NCI-H82 (cell line): ENCODE data around the gene SCAPER.
A peak's percentile ranks its signal among the peaks of the same experiment; 100 is the strongest.

Experiments used
- DNase-seq: peaks from one replicate; lab custom pipeline; 2025; lab: John Stamatoyannopoulos, UW

Gene SCAPER

DNA sequence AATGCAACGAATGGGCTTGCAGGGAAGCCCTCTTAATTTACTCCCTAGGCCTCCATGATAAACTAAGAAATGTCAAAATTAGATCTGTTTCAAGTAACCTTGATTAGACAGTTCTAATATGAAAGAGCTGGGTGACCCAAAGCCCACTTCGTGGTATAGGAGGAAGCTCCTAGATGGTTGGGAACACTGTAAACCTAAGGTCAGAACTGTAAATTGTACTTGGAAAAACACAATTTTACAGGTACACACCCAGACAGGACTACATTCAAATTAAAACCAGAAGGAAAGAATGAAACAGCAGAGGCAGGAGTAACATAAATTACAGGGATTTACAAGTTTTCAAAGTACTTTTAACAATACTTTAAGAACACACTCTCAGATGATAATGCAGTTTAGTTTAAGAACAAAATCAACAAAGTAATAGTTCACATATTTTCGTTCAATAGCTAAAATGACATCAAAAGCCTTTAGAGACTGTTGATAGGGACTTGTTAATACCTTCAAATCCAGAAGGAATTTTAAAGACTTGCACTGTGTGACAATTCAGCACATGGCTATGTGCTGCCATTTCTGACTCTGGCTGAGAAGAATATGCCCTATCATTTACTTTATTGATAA, 550.2 kb downstream of the SCAPER start:
- DNase-seq = no peak

DNA sequence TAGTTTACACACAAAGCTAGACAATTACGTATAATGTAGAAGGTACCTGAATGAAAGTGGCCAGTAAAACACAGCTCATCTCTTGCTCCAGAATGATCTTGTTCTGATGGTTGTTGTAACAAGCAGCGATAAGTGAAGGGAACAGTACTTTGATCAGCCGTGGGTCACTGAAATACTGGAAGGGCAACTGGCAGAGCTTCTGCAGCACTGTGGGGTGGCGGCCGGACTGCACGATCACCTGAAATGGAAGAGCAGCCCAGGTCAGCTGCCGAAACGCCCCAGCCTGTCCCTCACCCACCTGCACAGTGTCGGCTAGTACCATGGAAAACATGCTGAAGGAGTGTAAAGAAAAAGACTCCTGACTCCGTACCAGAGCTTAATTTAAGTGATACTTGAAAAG, 551.2 kb downstream of the SCAPER start:
- no peak for DNase-seq

DNA sequence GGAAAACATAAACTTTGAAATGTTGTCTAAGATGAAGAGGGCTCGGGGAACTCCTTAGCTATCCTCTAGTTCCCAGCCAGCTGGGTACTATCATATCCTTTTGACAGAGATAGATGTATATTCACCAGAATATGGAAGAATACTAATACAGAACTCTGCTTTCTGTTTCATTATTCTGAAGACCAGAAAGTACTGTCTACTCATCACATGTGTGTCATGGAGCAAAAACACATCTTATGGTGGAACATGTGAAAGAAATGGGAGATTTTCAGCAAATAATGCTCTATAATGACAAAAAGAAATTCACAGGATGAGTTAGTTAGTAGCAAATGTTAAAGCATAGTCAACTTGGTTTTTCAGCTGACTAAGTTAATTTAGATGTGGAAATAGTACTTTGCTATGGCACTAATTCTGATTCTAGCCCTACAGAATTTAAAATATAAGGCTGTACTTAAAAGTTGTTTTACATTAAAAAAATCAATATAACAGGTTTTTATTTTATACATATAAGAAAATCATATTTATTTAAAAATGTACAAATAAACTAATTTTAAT, 552.0 kb downstream of the SCAPER start:
- DNase-seq = no peak

DNA sequence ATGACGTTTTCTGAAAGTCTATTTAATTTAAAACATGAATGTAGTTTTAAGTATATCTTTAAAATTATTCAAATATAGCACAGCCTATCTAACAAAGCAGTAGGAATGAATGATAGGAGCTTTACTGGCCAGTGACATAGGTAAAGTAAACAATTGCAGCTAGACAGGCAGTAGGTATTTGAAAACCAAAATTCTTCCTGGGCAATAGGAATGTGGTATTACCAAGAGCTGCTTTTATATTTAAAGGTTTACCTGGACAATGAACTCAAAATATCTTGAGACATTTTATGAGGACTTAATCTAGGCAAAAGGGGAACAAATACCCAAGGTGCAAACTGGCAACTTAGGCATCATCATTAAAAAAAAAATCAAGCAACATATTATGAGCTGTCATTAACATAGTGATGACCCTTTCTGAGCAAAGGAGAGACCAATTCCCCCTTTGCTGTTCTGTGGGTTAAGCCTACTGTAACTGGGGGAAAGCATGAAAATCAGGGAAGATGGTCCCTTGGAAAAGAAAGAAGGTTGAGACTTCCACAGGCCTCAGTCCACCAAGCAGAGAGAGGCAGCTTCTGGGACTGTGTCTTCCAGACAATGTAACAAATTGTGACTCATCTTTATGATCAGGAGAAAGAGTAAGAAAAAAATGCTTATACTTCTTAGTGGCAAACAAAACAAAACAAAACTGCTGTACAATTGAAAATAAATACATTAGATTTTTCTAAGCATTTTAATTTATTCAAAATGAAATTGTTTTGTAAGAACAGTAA, 555.7 kb downstream of the SCAPER start:
- no peak for DNase-seq

DNA sequence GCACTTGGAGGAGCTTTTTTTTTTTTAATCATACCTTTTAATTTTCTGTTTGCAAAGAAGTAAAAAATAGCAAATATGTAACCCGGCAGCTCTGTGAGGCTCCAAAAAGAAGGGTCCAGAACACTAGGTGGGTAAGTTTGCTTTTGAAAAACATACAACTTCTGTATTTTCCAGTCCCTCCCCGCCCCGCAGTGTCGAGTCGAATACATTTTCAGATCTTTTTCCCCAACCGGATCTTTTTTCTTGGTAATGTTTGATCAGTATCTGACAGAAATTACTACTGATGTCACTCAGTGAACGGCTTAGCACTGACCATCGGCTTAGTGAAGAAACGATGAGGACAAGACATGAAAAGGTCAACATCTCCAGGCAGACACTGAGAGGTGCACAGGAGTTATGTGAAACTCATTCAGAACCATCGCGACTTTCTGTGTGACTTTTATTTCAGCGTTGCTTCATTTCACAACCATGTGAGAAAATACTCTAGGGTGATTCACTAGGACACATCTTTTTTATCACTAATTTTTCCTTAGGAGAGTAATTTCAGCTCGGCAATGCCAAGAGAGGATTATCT, 557.6 kb downstream of the SCAPER start:
- DNase-seq = no peak

DNA sequence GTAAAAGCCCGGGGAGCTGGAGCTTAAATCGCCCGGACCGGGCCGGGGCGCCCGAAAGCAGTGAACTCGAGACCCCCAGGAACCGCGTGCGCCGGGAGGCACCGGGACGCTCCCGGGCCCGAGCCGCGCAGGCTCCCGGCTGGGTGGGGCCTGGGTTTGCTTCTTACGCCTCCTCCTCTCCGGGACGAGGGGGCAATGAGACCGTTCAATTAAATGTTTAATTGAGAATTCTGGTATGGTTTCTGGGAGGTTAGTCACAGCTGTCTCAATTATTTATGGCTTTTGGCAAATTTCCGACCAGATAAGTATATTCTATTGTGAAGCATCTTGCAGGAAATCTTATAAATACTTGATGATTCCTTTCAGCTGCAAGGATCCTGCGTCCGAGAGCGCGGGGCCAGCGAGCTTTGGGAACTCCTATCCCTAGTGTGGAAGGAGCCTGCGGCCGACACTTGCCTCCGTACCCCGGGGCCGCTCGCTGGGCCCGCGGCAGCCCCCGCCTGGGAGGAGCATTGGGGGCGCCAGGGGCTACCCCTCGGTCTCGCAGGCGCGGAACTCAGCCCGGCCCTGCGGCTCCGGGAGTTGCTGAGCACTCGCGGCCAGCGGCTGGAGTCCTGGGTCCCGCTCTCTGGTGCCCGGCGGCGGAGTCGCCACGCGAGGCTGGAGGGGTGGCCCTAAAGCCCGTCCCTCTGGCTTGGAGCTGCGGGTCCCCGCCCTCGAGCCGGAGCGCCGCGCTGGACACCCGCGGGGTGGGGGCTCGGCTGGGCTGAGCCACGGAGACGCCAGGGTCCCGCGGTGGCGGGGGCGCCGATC, 558.3 kb downstream of the SCAPER start:
- no peak for DNase-seq

DNA sequence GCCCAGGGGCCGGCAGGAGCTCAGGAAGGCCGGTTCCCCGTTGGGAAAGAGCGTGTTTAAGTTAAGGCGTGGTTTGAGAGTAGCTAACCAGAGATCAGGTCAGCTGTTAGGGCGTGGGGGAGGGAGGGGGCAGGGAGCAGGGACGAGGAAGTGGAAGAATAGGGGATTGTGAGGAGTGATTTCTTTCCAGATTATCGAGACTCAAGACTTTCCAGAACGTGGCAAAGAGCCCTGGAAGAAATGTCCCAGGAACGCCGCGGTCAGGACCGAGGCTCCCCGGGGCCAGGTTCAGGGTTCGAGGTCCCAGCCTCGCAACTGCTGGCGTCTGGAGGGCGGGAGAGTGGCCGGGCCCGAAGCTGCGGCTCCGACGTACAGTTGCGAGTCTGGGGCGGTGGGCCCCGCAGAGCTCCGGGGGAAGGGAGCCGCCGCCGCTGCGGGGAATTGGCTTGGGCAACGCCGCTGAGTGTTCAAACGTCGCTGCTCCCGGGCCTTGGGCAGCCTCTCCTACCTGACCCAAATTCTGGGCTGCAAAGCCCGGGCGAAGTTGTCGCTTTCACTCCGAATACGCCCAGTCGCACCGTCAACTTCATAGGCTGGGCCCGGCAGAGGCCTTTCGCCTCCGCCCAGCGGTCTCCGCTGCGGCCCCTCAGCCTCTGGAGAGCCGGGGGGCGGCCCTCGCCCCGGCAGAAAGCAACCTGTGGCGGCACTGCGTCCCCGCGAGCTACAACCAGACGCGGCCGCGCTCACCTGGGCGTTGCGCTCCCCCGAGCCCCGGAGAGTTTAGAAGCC, 559.1 kb downstream of the SCAPER start:
- DNase-seq = no peak

DNA sequence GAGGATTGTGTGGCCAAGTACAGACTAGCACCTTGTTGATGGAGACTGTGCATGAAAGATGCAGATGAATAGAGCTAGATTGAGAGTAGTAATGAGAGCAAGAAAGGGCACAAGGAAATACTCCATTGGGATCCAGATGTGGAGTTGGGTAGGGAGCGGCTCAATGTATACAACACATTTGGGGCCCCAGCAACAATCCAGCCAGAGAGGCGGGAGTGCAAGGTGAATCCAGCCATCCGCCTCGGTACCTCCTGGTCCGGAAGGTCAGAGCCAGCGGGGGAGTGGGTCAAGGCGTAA, 559.6 kb downstream of the SCAPER start:
- DNase-seq = no peak

DNA sequence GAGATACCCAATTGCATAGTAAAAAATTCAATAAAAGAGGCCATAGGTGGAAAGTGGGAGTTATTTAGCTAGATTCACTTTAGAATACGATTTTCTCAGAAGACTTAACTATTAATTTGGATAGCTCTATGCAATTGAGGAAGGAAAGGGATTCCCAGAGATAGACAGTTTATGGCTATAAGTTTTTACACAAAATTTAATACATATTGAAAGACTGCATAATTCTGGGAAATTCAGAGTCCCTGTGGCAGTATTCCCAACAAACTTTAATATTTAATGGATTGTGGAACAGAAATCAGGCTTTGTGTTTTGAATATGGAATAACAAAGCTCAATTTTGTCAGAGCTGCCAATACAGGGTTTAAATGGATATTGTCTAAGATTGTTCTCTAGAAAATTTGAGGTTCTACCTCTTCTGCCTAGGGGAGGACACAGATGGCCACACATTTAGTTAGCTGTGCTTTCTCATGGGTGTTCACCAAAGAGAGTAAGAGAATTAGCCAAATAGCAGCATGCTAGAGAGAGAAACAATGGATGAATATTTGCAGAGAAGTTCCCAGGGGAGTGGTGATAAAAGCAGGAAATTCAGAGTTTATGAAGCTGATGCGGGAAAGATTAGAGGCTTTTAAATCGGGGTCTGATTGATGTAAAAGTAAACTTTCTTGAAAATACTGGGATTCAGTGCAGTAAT, 560.1 kb downstream of the SCAPER start:
- DNase-seq = no peak

DNA sequence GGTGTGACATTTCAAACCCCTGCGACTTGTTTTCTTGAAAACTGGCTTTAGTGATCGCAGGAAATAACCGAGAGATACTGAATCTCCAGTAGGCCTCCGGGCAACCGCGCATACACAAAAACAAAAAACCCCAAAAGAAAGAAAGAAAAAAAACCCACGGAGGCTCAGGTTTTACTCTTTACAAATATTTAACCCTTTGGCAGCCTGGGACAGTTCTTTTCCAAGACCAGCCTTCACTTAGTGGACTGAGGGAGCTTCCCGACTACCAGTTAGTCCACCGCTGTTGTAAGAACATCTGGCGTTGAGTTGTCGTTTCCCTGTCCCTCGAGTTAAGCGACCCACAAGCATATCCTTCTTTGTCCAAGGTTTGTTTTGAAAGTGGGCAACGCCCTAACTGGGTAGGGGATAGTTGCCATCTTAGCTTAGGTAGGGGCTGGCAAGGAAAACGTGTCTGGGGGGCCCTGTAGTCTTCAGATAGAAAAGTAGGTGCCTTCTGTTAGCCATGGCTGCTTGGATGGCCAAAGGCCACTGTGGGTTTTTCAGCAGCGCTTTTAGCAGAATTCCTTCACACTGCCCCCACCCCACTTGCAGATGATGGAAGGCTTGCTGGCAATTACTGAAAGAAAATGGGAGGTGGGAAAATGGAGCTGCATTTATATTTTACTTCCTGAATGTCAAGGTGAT, 561.7 kb downstream of the SCAPER start:
- DNase-seq = no peak

DNA sequence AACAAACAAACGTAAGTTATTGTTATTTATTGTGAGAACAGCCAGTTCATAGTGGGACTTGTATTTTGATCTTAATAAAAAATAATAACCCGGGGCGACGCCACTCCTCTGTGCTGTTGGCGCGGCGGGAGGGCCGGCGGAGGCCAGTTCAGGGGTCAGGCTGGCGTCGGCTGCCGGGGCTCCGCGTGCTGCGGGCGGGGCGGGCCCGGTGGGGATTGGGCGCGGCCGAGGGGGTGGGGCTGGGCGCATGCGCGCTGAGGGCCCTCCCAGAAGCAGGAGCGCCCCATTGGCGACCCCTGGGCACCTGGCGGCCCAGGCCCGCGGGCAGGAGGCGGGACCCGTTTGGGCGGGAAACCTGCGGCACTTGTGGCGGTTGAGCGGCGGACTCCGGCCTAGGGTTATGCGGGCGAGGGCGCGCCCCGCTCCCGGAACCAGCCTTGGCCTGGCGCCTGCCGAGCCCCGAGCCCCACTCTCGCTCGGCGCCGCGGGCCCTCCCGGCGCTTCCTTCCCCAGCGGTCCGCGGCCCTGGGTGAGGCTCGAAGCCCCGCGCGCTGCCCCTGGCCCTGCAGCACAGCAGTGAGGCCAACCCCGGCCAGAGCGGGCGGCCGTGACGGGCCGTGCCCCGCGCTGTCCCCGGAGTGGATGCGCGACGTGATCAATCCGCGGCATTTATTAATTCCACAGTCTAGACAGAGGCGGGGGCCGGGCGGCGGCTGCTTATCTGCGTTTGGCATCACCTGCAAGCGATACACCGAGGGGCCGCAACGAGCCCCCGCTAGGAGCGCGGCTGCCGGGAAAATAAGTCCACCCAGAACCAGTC, 562.5 kb downstream of the SCAPER start:
- DNase-seq = no peak

DNA sequence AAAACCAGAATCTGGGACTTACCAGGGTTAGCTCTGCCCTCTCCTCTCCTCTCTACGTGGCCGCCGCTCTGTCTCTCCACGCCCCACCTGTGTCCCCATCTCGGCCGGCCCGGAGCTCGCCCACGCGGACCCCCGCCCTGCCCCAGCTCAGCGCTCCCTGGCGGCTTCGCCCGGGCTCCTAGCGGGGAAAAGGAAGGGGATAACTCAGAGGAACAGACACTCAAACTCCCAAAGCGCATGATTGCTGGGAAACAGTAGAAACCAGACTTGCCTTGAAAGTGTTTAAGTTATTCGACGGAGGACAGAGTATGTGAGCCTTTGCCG, 563.1 kb downstream of the SCAPER start:
- no peak for DNase-seq

DNA sequence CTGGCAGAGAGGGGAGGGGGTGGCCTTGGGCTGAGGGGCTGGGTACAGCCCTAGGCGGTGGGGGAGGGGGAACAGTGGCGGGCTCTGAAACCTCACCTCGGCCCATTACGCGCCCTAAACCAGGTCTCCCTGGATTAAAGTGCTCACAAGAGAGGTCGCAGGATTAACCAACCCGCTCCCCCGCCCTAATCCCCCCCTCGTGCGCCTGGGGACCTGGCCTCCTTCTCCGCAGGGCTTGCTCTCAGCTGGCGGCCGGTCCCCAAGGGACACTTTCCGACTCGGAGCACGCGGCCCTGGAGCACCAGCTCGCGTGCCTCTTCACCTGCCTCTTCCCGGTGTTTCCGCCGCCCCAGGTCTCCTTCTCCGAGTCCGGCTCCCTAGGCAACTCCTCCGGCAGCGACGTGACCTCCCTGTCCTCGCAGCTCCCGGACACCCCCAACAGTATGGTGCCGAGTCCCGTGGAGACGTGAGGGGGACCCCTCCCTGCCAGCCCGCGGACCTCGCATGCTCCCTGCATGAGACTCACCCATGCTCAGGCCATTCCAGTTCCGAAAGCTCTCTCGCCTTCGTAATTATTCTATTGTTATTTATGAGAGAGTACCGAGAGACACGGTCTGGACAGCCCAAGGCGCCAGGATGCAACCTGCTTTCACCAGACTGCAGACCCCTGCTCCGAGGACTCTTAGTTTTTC, 563.6 kb downstream of the SCAPER start:
- DNase-seq = peak; percentile 100

DNA sequence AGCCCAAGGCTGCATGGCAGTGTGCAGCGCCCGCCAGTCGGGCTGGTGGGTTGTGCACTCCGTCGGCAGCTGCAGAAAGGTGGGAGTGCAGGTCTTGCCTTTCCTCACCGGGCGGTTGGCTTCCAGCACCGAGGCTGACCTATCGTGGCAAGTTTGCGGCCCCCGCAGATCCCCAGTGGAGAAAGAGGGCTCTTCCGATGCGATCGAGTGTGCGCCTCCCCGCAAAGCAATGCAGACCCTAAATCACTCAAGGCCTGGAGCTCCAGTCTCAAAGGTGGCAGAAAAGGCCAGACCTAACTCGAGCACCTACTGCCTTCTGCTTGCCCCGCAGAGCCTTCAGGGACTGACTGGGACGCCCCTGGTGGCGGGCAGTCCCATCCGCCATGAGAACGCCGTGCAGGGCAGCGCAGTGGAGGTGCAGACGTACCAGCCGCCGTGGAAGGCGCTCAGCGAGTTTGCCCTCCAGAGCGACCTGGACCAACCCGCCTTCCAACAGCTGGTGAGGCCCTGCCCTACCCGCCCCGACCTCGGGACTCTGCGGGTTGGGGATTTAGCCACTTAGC, 564.3 kb downstream of the SCAPER start:
- DNase-seq = no peak

DNA sequence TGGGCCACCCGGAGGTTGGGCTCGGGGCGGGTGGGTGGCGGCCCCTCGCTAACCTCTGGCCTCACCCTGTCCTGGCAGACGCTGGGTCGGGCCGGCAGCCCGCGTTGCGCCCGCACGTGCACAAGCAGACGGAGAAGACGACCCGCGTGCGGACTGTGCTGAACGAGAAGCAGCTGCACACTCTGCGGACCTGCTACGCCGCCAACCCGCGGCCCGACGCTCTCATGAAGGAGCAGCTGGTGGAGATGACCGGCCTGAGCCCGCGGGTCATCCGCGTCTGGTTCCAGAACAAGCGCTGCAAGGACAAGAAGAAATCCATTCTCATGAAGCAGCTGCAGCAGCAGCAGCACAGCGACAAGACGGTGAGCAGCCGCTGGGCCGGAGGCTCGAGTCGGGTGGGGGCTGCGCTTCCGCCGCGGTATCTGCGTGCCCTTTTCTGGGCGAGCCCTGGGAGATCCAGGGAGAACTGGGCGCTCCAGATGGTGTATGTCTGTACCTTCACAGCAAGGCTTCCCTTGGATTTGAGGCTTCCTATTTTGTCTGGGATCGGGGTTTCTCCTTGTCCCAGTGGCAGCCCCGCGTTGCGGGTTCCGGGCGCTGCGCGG, 564.8 kb downstream of the SCAPER start:
- peak; percentile 59 for DNase-seq

DNA sequence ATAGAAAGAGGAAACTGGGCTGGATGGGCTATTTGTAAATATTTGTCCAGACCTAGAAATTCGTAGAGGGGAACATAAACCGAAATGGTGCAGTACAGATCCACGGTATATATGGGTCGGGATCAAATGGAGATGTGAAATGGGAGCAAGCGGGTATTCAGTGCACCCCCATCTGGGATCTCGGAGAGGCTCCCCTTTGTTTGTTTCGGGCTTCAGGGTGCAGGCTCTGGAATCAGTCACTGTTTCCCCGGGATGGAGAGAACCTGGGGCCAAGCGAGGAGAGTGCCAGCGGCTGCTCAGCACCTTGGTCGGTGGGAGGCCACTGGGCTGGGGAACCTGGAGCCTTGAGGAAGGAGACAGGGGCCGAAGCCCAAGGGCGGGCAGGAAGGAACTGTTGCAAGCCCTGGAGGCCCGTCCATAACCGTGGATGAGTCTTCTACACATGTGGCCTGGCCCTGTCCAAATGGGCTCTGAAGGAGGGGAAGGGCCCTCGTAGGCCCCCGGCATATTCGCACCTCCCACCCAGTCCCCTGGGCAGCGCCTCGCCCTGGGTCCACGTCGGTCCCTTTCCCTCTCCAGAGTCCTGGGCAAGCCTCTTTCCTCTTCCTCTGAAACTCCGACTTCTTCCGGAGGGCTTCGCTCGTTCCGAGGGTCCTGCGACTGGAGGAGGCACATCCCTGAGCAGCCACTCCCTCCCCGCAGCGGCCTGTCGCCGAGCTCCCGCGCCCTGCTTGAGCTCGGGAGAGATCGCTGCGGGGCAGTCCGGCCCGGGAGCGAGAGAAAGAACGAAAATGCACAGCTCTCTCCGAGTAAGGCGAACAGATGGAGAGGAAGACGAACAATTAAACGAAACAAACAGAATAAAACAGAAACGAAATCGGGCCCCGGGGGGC, 565.6 kb downstream of the SCAPER start:
- peak; percentile 70 for DNase-seq
